Stimulated activated CD8-positive, alpha-beta memory T cell treated with anti-CD3 and anti-CD28 coated beads, Interleukin-2, amount 100 ng/mL, for 1 hour (primary cell): ENCODE measurements around the gene EPO.
"Not testable (repeated sequence)": the region's sequence is repeated elsewhere in the genome, so short reads cannot be mapped to it uniquely, and the experiment has no call there.

Experiments
- DNase-seq, 2 donors: peaks; one replicate each; pipeline ENCODE4 v3.0.0-alpha.2; 2020; ENCODE audit warnings: low read depth in 2 of 2

EPO gene

DNA sequence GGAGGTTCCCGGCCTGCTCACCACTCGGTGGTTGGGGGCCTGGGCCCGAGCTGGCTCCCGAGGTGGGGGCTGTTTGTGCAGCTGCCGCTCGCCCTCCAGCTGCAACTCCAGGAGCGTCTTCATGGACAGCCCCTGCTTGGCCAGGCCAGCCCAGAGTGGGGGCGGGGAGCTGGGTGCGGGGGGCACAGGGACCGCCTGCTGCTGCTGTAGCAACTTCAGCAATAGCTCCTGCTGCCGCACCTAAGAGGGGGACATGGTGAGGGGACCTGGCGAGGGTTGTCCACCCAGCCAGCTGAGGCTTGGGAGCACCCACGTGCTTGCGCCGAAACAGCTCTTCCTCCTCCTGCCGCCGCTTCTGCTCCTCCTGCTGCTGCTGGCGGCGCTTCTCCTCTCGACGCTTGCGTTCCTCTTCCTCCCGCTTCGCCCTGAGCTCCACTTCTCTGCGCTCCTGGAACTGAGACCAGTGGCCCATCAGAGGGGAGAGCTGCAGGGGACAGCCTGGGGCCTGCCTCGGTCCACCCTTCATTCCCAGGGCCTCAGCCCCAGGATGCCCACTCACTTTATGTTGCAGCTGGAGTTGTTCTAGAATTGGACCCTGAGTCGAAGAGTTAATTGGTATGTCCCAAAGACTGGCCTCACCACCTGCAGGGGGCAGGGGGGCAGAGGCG is 37.1 kb upstream of the EPO start:
- DNase-seq: no peak

DNA sequence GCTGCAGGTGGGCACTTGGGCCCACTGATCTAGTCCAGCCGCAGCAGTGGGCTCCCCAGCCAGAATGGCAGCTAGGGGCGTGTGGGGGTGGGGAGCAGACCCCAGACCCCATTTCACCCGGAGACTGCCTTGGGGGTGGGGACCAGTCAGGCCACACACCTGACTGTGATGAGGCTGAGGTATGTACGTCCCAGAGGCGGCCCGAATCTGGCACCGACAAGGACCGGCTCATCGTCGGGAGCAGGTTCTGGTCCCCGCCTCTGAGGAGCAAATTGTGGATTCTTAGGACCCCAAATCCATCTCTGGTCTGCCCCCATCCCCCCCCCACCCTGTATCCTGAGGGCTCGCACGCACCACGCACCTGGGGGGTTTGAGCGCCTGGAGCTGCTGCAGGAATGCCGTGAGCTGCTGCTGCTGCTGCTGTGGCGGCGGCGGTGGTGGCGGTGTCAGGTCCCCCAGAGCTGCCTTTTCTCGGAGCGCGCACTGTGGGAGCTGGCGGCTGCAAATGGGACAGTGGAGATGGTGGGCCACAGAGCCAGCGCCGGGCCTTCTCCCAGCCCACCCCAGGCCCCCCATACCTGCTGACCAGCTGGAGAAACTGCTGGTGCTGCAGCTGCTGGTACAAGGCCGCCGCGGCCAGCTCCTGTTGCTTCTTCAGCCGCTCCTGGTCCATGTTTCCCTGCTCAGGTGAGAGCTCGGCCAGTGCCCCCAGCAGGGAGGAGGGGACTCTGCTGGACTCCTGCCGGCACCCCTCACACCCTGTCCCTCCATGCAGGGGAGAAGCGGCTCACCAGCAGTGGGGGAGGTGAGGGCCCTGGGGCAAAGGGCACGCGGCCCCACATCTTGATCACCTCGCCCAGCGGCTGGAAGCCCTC is 36.4 kb upstream of the EPO start:
- no peak for DNase-seq

DNA sequence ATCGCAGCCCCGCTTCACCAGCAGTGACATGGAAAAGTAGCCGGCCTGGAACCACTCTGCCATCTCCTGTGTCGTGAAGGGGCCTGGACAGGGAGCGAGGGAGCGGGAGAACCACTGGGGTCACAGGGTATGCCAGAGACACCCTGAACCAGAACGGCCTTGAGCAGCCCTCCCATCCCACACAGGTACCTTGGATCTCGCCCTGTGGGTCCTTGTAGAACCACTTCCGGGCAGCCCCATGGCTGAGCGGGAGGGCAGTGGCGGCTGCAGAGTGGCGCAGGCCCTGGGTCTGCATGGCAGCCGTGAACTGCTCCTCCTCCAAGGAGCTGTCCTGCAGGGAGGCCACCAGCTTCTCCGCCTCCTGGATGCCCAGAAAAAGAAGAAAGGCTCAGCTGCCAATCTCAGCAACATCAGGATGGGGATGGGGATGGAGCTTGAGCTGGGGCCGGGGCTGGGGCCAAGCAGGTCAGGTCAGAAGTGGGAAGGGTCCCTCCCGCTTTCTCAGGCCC is 35.7 kb upstream of the EPO start:
- DNase-seq: no peak

DNA sequence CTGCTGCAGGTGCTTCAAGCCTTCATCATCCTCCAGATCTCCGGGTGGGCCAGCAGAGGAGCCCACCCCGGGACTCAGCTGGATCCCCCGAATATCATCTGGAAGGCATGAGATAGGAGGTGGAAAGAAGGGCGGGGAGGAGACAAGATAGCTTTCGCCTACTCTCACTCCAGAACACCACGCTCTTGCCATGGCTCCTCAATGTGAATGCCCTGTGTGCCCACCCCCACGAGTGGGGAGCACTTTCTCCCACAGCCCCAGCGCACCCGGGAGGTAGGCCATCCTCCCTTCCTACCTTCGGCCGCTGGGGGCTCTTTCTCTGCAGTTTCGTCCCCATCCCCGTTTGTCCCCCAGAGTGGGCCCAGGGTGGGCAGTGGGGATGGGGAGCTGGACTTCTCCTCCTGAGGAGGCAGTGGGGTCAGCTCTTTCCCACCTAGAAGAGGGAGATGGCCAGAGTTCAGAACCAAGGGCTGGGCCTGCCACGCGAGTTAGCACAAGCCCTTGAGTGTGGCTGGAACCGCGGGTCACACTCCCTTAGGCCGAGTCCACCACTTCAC is 35.1 kb upstream of the EPO start:
- DNase-seq: no peak

DNA sequence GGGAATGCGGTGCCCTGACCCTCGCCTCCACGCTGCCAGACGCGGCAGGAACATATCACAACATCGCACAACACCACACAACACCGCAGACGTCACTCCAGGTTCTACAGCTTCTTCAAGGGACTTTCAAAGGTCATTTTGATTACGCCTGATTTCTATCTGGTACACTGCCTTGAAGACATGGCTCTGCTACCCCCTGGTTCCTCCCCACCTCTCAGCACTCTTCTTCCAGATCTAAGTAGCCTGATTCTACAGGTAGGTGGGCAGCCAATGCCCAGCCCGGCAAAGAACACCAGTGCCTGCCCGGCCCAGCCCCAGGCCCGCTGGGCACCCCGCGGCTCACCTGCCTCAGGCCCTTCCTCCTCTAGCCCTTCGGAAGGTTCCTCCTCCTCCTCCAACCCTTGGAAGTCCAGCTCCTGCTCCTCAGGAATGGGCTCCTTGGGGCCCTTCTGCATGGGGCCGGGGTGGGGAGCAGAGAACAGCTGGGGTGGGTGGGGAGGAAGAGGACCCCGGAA is 34.6 kb upstream of the EPO start:
- DNase-seq: no peak

- DNase-seq: no peak
Measured at GRCh38 chr7:100686201-100686821, 34.0 kb upstream of the EPO start.

- DNase-seq: no peak
Measured at GRCh38 chr7:100686822-100687211, 33.5 kb upstream of the EPO start.

DNA sequence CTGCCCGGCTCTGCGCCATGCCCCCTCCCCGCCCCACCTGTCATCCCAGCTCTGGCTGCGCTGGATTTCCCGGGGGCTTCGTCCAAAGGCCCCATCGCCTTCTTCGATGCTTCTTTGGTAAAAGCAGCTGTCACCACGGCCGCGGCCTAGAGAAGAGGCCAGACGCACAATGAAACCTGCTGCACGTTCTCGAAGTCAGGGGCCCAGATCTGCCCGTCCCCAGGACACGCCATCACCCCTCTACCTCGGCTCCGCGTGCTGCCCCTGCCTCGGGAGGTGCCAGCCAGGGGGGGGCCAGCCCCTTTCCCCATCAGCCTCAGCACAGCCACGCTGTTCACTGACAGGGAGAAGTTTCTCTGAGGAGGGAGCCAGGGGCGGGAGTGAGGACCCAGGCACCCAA is 33.0 kb upstream of the EPO start:
- no peak for DNase-seq

GRCh38 chr7:100687751-100688300 is 32.4 kb upstream of the EPO start:
- DNase-seq: no peak

DNA sequence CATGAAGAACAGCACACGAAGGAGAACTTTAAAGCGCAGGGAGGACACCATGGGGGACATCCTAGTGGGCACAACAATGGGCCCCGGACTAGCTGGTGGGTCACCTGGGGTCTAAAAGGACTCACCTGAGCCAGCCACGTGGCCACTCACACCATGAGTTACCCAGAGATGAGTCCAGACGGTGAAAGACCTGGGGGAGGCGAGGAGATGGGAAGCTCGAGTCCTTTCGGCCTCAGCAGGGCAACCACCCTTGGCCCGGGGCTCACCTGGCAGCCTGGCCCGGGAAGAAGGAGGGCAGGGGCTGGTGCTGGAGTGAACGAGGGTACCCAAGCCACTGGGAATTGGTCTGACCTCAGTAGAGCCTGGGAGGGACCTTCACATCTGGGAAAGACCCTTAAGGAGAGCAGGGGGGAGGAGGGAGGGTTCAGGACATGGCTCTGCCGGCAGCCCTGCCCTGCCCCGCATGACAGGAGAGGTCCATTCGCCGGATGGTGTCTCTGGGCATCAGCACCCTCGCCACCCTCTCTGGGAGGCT is 31.9 kb upstream of the EPO start:
- no peak for DNase-seq

- DNase-seq: no peak
Measured at GRCh38 chr7:100689230-100690135, 30.8 kb upstream of the EPO start.

- peak; percentile 57 to 66 for DNase-seq
Measured at GRCh38 chr7:100691676-100692577, 28.3 kb upstream of the EPO start.

- no peak for DNase-seq
Measured at GRCh38 chr7:100692578-100692961, 27.7 kb upstream of the EPO start.

- no peak for DNase-seq
Measured at GRCh38 chr7:100693312-100694097, 26.8 kb upstream of the EPO start.

DNA sequence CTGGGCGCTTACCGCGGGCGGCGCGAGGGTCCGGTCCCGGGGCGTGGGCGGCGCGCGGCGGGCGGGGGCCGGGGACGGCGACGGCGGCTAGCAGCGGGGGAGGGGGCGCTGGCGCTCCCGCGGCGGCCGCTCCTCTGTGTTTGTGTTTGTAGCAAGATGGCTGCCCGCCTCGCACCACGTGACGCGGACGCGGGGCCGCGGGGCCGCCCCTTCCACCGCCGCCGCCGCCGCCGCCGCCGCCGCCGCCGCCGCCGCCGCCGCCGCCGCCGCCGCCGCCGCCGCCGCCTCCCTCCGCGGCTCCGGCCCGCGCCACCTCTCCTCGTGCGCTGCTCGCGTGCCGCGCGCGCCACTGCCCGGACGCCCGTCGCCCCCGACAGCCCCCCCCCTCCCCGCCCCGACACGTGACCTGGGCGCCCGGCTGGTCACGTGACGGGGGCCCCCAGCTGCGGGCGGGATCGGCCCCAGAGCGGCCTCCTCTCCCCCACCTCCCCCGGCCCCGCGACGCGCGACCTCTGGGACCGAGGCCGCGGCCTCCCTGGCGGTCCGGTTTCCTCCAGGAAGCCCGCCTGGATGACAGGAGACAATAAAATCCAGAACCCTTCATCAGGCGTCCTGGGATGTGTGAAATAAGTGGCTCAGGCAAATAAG is 26.0 kb upstream of the EPO start, which contains the start of gene GIGYF1:
TSS of gene GIGYF1 (minus strand) at position 153 of the 648 bp plus-strand sequence. CDS start 6,012 bp downstream, outside the sequence.
- DNase-seq: peak in 1 of 2 donors; percentile 56

DNA sequence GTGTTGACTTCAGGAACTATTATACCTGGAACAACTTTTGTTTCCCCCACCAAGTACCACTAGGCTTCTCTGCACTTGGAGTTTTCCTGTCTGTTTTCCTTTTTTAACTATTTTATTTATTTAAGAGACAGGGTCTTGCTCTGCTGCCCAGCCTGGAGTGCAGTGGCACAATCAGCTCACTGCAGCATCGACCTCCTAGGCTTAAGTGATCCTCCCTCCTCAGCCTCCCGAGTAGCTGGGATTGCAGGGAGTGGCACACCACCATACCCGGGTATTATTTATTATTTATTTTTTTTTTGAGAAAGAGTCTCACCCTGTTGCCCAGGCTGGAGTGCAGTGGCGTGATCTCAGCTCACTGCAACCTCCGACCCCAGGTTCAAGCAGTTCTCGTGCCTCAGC is 24.1 kb upstream of the EPO start:
- no peak for DNase-seq

DNA sequence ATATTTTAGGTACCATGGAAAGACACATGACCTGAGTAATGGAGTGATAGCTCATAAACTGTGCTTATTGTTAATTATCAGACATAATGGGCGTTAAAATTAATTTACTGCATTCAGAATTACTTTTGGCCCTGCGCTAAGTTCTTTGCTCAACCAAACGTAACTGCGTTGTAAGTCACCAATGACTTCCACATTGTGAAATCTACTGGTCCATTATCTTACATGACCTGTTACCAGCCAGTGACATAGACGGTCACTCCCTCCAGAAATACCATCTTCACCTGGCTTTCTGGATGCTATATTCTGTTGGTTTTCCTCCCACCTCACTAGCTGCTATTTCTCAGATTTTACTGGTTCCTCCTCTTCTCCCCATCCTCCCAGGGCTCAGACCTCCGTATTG is 21.2 kb upstream of the EPO start:
- DNase-seq: no peak

GRCh38 chr7:100701089-100701488 is 19.2 kb upstream of the EPO start:
- not testable (repeated sequence) for DNase-seq
